ENCODE measurements around the gene GLIPR2.
A peak's percentile ranks its signal among the peaks of the same experiment; 100 is the strongest.

GLIPR2 gene

GRCh38 chr9:36192196-36192595 lies 55.7 kb downstream of the GLIPR2 start:
- no peaks in the 10 kb centered on the region for H3K27me3 ChIP-seq (replicated peaks; ENCODE audit: control insufficient read depth, insufficient read depth, low read length)
- H3K4me3 ChIP-seq (replicated peaks; ENCODE audit: low read depth, low read length): peak overlapping the region; percentile 97
- H3K36me3 ChIP-seq (ENCODE audit: control insufficient read depth, insufficient read depth, low read length): peaks cover 2% of the 10 kb centered on the region; the same call in 1 of the 2 replicates
- no peak for DNase-seq (ENCODE audit: extremely low read depth, insufficient read length)
- TF ChIP-seq, protein P1, sequence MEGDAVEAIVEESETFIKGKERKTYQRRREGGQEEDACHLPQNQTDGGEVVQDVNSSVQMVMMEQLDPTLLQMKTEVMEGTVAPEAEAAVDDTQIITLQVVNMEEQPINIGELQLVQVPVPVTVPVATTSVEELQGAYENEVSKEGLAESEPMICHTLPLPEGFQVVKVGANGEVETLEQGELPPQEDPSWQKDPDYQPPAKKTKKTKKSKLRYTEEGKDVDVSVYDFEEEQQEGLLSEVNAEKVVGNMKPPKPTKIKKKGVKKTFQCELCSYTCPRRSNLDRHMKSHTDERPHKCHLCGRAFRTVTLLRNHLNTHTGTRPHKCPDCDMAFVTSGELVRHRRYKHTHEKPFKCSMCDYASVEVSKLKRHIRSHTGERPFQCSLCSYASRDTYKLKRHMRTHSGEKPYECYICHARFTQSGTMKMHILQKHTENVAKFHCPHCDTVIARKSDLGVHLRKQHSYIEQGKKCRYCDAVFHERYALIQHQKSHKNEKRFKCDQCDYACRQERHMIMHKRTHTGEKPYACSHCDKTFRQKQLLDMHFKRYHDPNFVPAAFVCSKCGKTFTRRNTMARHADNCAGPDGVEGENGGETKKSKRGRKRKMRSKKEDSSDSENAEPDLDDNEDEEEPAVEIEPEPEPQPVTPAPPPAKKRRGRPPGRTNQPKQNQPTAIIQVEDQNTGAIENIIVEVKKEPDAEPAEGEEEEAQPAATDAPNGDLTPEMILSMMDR (IDR thresholded peaks at IDR 0.05; ENCODE audit: insufficient read depth, low read length, poor library complexity, severe bottlenecking): no peak

GRCh38 chr9:36193023-36193422 lies 56.5 kb downstream of the GLIPR2 start:
- Histone ChIP-seq H3K27me3 (replicated peaks; ENCODE audit: control insufficient read depth, insufficient read depth, low read length) (no peaks in the 10 kb centered on the region), H3K4me3 (replicated peaks; ENCODE audit: low read depth, low read length) (peak overlapping the region; percentile 97), H3K36me3 (ENCODE audit: control insufficient read depth, insufficient read depth, low read length) (peaks cover 2% of the 10 kb centered on the region)
- DNase-seq (ENCODE audit: extremely low read depth, insufficient read length): no peak
- TF ChIP-seq, protein P1 (IDR thresholded peaks at IDR 0.05; ENCODE audit: insufficient read depth, low read length, poor library complexity, severe bottlenecking): no peak

- Histone ChIP-seq H3K4me3 (replicated peaks; ENCODE audit: low read depth, low read length) (no peak overlapping the region), H3K36me3 (ENCODE audit: control insufficient read depth, insufficient read depth, low read length) (peaks cover 7% of the 10 kb centered on the region), H3K27me3 (replicated peaks; ENCODE audit: control insufficient read depth, insufficient read depth, low read length) (no peaks in the 10 kb centered on the region)
- TF ChIP-seq, protein P1 (IDR thresholded peaks at IDR 0.05; ENCODE audit: insufficient read depth, low read length, poor library complexity, severe bottlenecking): no peak
- no peak for DNase-seq (ENCODE audit: extremely low read depth, insufficient read length)
Measured at GRCh38 chr9:36194326-36195000, 57.9 kb downstream of the GLIPR2 start.

DNA sequence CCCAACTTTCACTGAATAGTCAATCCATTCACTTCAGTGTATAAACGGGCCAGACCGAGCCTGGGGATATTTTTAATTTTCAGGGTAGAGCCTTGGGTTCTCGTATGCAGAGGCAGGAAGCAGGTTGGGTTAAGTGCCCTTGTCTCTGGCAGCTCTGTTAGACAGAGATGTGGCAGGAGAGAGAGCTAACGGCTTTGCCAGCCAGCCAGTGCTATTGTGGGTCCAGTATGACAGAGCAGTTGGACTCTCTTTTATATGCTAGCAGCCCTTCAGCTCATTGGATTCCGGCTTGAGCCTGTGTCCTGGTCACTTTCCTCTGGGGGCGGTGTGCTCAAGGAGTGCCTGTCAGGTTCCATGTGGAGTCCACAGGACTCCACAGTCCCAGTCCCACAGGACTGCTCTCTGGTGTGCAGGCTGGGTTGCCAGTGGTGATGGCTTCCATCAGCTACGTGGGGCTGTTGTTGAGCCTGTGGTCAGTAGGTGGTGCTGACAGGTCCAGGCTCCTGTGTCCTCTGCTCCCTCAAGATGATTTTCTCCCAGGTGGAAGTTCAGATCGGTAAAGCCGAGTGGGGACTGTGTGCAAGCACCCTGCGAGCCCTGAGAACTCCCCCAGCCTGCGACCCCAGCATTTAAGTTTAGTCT lies 68.5 kb downstream of the GLIPR2 start:
- TF ChIP-seq, protein P1 (IDR thresholded peaks at IDR 0.05; ENCODE audit: insufficient read depth, low read length, poor library complexity, severe bottlenecking): no peak
- no peak for DNase-seq (ENCODE audit: extremely low read depth, insufficient read length)
- H3K36me3 ChIP-seq (ENCODE audit: control insufficient read depth, insufficient read depth, low read length): peaks cover 40% of the 10 kb centered on the region
- no peak overlapping the region for H3K4me3 ChIP-seq (replicated peaks; ENCODE audit: low read depth, low read length)
- no peaks in the 10 kb centered on the region for H3K27me3 ChIP-seq (replicated peaks; ENCODE audit: control insufficient read depth, insufficient read depth, low read length)

DNA sequence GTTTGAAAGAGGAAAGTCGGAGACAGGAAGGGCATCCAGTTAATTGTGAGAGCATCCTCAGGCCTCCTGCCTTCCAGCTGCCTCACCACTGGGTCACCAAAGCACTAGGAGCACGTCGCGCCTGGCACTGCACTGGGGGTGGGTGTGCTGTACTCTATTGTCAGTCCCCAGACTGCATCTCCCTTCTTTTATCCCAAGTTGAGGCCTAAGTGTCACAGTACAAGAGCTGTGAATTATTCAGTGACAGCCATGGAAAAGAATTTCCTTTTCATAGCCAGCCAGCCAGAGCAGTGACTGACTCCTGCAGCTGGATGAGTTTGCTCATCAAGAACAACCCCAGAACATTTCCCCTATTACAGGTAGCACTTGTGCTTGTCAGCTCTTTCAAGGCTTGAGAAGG lies 70.5 kb downstream of the GLIPR2 start:
- Histone ChIP-seq H3K4me3 (replicated peaks; ENCODE audit: low read depth, low read length) (no peak overlapping the region), H3K36me3 (ENCODE audit: control insufficient read depth, insufficient read depth, low read length) (peaks cover 47% of the 10 kb centered on the region), H3K27me3 (replicated peaks; ENCODE audit: control insufficient read depth, insufficient read depth, low read length) (no peaks in the 10 kb centered on the region)
- no peak for DNase-seq (ENCODE audit: extremely low read depth, insufficient read length)
- TF ChIP-seq, protein P1 (IDR thresholded peaks at IDR 0.05; ENCODE audit: insufficient read depth, low read length, poor library complexity, severe bottlenecking): no peak

Data from GM06990 (cell line).